Endothelial cell of coronary artery (primary cell): ENCODE data around the gene ITGAD. TPM values are rescaled to one million over a fixed set of nuclear protein-coding genes. Genes with fewer than 3 reads are reported as not detected.

Source experiments
- total RNA-seq: library from RNA; depleted of rRNA; stranded (reverse); fragments of >200 nt; gene quantifications from 2 replicates; pipeline ENCODE4 v1.2.3, GENCODE V29; 2014

ITGAD gene
- total RNA-seq: not detected in 2 replicates

GRCh38 chr16:31393056-31393455 lies at the start of gene ITGAD:
Gene ITGAD (plus strand): TSS chr16:31393335. CDS start chr16:31393361, 26 bp downstream.

DNA sequence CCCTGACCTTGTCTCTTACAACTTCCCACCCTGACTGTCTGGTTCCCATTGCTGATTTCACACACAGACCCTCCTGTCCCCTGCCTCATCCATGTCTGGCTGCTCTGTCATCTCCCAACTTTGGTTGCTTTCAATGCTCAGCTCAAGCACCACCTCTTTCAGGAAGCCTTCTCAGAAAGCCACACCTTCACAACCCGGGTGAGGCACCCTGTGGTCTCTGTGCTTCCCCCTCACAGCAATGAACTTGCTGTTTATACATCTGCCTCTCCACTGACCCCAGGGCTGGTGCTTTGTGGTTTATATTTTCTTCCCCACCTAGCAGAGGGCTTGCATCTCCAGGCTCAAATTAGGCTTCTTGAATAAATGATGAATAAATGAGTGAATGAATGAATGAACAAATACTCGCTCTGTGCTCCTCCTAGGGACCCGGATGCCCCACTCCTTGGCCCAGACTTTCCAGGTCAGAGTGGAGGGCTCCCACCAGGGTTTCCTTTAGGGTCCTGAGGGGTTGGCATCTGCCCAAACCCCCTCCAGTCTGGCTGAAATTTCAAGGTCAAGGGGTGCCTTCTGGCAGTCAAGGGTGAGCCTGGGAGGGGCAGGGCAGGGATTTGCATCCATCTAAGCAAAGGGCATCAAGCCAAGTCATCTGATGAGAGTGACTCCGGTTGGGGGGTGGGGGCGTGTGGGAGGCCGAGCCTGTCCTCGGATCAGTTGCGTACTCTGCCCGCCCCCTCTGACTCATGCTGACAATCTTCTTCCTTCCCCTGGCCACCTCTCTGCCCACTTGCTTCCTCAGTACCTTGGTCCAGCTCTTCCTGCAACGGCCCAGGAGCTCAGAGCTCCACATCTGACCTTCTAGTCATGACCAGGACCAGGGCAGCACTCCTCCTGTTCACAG lies 38.5 kb upstream of the ITGAD start, which contains the start of gene ITGAX:
Gene ITGAX (plus strand): TSS at position 783 of the 898 bp plus-strand sequence. CDS start 79 bp downstream, at position 862.

DNA sequence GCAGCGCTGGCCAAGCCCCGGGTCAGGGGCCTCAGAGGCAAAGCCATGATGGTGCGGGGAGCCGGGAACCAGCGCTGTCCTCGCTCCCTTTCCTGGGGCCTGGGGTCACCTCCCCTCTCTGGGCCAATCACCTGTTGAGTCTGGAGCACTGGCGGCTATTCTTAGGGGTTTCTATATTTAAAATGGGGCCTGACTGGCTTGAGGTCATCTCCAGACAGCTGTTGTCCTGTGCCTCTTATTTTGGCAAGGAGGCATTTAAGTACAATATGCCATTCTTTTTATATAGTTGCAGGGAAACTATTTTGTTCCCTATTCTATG lies 35.1 kb downstream of the ITGAD start, which contains the start of gene COX6A2:
Gene COX6A2 (minus strand): TSS at position 82 of the 319 bp plus-strand sequence. CDS start 35 bp downstream, at position 47.

DNA sequence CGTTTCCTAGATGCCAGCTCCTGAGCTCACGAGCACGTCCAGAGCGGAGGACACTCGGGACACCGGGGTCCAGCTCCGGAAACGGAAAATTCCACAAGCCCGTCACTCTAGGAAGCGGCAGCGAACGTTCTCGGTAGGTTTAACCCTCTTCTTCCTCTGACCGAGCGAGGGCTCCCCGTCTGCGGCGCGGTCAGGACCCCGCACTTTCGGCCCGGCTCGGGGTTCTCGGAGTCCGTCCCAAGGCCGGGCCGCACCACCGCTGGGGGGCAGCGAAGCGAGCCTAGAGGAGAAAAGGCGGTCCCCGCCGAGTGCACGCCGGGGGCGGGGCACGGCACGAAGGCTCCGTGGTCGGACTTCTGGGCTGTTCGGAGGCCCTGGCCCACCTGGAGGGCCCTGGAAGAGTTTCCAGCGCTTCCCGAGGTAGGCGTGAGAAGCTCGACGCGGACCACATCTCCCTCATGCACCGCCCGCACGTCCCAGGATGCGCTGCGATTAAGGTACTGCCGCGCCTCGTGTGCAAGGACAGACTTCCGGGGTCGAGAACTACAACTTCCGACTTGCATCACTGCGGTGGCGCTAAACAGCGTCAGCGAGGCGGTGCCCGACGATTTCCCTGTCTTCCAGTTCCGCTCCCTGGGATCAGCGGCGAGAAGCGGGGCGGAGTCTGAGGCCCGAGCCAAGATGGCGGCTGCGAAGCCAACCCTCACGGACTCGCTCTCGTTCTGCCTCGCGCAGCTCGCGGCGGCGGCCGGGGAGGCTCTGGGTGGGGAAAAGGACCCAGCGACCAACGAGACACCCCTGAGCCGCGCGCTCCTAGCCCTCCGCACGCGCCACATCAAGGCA lies 65.9 kb downstream of the ITGAD start, which contains the start of gene ARMC5:
Gene ARMC5 (plus strand): TSS at position 658 of the 843 bp plus-strand sequence. CDS start 24 bp downstream, at position 682.

DNA sequence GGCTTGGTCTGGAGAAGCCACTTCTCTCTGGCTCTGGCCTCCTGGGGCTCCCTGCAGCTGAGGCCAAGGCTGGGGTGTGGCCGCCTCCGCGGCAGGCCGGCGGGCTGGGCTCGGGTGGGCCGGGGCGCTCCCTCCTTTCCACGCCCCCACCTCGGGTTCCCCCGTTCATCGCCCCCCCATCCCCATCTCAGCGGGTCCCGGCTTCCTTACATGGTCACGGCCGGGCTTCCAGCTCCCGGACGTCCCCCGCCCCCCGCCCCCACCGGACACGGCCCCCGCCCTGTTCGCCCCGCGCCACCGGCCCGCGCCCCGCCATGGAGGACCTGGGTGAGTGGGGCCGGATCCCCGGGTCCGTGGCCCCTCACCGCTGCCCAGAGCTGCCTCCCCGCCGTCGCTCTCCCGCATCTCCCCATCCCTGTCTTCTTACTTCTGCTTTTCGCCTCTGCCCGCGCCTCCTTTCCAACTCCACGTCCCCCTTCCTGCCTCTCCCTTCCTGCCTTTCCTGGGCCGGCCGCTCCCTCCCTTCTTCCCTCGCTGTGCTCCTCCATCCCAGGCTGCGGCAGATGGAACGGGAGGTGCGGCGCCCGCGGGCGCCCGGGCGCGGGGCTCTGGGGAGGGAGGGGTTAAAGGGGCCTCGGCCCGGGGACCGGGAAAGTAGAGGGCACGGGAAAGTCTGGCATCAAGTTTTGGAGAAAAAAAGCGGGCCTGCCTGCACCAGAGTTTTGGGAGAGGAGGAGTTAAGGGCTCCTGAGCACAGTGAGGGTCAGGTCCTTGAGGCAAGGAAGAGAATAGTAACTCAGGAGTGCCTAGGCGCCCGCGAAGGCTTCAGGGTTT lies 79.0 kb downstream of the ITGAD start, which contains the start of gene TGFB1I1:
Gene TGFB1I1 (plus strand): TSS at position 278 of the 834 bp plus-strand sequence. CDS start 37 bp downstream, at position 315.

Other genes with a start within 250 kb of the ITGAD start
- 0.09 and 0.27 TPM in 2 replicates for gene PRSS36, start 243.3 kb upstream of the ITGAD start, total RNA-seq
- gene FUS, start 213.2 kb upstream of the ITGAD start, total RNA-seq: 39.0 and 44.7 TPM in 2 replicates
- 43.1 and 63.2 TPM in 2 replicates for gene PYCARD, start 190.6 kb upstream of the ITGAD start, total RNA-seq
- gene TRIM72, start 179.2 kb upstream of the ITGAD start, total RNA-seq: not detected in 2 replicates
- gene PYDC1, start 176.2 kb upstream of the ITGAD start, total RNA-seq: not detected in 2 replicates
- gene ITGAM, start 133.4 kb upstream of the ITGAD start, total RNA-seq: under 0.01 TPM in 1 of 2 replicates, not detected in the other
- gene ITGAX, start 38.2 kb upstream of the ITGAD start, total RNA-seq: 0.38 and 0.81 TPM in 2 replicates
- not detected in 2 replicates for gene COX6A2, start 35.0 kb downstream of the ITGAD start, total RNA-seq
- gene ZNF843, start 49.5 kb downstream of the ITGAD start, total RNA-seq: 0.09 TPM in 2 replicates
- gene ARMC5, start 66.2 kb downstream of the ITGAD start, total RNA-seq: 13.6 and 14.2 TPM in 2 replicates
- 23.8 and 41.5 TPM in 2 replicates for gene TGFB1I1, start 78.8 kb downstream of the ITGAD start, total RNA-seq
- under 0.01 TPM in 1 of 2 replicates, not detected in the other for gene SLC5A2, start 89.8 kb downstream of the ITGAD start, total RNA-seq
- 19.6 and 37.0 TPM in 2 replicates for gene RUSF1, start 115.1 kb downstream of the ITGAD start, total RNA-seq
- not detected in 2 replicates for gene AHSP, start 134.6 kb downstream of the ITGAD start, total RNA-seq